Activated naive CD8-positive, alpha-beta T cell treated with anti-CD3 and anti-CD28 coated beads for 36 hours (primary cell): ENCODE measurements around the gene CEP170. TPM values are rescaled to one million over a fixed set of nuclear protein-coding genes. Genes with fewer than 3 reads are reported as not detected.
"Not testable (repeated sequence)": the region's sequence is repeated elsewhere in the genome, so short reads cannot be mapped to it uniquely, and the experiment has no call there.

Source experiments
- DNase-seq: peaks from one replicate; pipeline ENCODE4 v3.0.0; 2021
- H3K27ac Mint-ChIP-seq: one replicate; pipeline ENCODE4 v1.8.0; 2022; ENCODE audit warnings: mild to moderate bottlenecking, moderate library complexity, mixed read lengths
- H3K27me3 Mint-ChIP-seq: one replicate; pipeline ENCODE4 v1.8.0; 2022; ENCODE audit warnings: mild to moderate bottlenecking, mixed read lengths
- H3K36me3 Mint-ChIP-seq: one replicate; pipeline ENCODE4 v1.8.0; 2021; ENCODE audit warnings: mild to moderate bottlenecking, mixed read lengths
- H3K4me1 Mint-ChIP-seq: one replicate; pipeline ENCODE4 v1.8.0; 2021; ENCODE audit warnings: mixed read lengths
- H3K4me3 Mint-ChIP-seq: one replicate; pipeline ENCODE4 v1.8.0; 2022; ENCODE audit warnings: mild to moderate bottlenecking, moderate library complexity, mixed read lengths
- H3K9me3 Mint-ChIP-seq: one replicate; pipeline ENCODE4 v1.8.0; 2022; ENCODE audit warnings: mixed read lengths
- total RNA-seq, 2 experiments: library from RNA; stranded (reverse); gene quantifications; one replicate each; pipeline ENCODE4 v1.2.3, GENCODE V29; 2021

CEP170 gene
- total RNA-seq, 2 experiments from 2014 or later: 44.3 to 47.4 TPM

DNA sequence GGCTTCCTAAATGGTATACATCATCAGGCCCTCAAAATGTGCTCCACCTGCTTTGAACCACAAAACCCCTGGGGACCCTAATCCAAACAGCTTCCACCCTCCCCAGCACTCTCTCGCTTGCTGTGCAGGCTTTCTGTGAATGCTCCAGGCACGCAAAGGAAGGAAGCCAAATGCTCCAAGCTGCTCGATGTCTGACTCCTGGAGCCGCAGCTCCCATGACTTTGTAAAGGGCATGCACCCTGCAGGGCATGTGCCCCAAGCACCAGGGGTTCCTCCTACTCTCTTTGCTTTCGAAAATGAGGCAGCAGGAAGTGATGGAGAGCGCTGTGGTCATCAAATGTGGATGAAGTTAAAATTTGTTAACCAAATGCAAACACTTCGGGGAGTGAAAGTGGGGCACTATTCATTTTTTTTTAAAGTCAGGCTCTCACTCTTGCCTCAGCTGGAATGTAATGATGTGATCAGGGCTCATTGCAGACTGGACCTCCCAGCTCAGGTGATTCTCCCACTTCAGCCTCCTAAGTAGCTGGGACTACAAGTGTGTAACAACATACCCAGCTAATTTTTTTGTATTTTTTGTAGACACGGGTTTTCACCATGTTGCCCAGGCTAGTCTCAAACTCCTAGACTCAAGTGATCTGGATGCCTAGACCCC lies 140.9 kb downstream of the CEP170 start:
- not testable (repeated sequence) for H3K4me1 Mint-ChIP-seq, H3K4me3 Mint-ChIP-seq, DNase-seq, H3K36me3 Mint-ChIP-seq, H3K27me3 Mint-ChIP-seq, H3K9me3 Mint-ChIP-seq, H3K27ac Mint-ChIP-seq

DNA sequence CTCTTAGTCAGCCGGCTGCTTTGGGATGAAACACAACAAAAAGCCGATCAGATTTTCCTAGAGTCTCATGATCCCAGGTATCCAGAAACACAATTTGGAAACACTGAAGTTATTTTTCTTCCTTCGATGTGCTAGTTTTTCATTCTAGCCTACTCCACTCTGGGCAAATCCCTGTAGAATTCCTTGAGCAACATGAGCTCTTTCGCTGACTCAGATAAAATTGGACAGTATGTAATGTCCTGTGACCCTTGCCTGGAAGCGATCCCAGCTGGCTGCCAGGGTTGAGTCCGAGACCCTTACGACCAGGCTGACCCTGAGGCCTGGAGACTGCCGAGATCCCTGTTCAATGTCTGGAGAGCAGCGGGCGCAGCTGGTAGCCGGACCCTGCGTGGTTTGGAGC lies 147.9 kb downstream of the CEP170 start:
- H3K27ac Mint-ChIP-seq, H3K27me3 Mint-ChIP-seq, H3K4me3 Mint-ChIP-seq: not testable (repeated sequence)

DNA sequence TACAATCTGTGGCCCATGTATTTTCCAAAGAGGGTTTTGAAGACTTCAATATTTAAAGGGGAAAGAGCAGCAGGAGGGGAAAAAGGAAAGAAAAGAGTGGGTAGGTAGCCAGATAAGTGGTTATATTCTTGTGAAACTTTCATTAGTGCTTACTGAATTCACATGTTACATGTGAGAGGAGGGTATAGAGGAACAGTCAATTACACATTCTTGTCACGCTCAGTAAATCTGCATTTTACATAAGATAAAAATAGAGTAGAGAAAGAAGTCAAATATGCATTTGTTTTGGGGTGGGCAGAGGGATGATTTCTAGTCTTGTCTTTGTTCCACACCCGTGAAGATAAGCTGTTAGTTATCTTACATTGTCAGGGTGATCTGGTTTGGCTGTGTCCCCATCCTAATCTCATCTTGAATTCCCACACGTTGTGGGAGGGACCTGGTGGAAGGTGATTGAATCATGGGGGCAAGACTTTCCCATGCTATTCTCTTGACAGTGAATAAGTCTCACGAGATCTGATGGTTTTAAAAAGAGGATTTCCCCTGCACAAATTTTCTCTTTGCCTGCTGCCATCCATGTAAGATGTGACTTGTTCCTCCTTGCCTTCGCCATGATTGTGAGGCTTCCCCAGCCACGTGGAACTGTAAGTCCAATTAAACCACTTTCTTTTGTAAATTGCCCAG lies 149.3 kb downstream of the CEP170 start:
- H3K4me1 Mint-ChIP-seq, H3K36me3 Mint-ChIP-seq, H3K9me3 Mint-ChIP-seq, DNase-seq, H3K4me3 Mint-ChIP-seq, H3K27me3 Mint-ChIP-seq: not testable (repeated sequence)
- H3K27ac Mint-ChIP-seq: peak overlapping the region; percentile 55

More for the DNA sequence above, 147.9 kb downstream of the CEP170 start:
- H3K36me3 Mint-ChIP-seq, H3K4me1 Mint-ChIP-seq, H3K9me3 Mint-ChIP-seq, DNase-seq: not testable (repeated sequence)

DNA sequence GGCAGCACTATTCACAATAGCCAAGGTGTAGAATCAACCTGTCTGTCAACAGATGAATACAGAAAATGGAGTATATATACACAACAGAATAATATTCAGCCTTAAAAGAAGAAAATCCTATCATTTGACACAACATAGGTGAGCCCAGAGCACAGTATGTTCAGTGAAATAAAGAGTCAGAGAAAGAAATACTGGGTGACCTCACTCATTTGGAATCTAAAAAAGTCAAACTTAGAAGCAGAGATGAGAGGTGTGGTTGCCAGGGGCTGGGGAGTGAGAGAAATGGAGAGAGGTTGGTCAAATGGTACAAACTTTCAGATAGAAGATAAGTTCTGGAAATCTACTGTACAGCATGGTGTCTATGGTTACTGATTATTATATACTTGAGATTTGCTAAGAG lies 150.0 kb downstream of the CEP170 start:
- not testable (repeated sequence) for H3K9me3 Mint-ChIP-seq, H3K27me3 Mint-ChIP-seq, DNase-seq, H3K27ac Mint-ChIP-seq, H3K36me3 Mint-ChIP-seq, H3K4me1 Mint-ChIP-seq, H3K4me3 Mint-ChIP-seq

DNA sequence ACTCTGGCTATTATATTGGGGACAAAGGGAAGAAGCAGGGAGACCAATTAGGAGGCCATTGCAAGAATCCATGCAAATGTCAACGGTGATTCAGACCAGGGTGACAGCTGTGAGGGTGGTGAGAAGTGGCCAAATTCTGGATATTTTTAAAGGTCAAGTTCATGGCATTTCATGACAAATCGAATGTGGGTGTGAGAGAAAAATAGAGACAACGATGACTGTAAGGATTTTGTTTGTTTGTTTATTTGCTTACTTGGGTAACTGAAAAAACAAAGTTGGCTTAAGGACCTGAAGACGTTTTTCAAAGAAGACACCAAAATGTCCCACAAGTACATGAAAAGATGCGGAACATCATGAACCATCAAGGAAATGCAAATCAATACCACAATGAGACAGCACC lies 150.6 kb downstream of the CEP170 start:
- not testable (repeated sequence) for H3K4me1 Mint-ChIP-seq, H3K36me3 Mint-ChIP-seq, H3K9me3 Mint-ChIP-seq, H3K4me3 Mint-ChIP-seq, H3K27me3 Mint-ChIP-seq, H3K27ac Mint-ChIP-seq, DNase-seq

DNA sequence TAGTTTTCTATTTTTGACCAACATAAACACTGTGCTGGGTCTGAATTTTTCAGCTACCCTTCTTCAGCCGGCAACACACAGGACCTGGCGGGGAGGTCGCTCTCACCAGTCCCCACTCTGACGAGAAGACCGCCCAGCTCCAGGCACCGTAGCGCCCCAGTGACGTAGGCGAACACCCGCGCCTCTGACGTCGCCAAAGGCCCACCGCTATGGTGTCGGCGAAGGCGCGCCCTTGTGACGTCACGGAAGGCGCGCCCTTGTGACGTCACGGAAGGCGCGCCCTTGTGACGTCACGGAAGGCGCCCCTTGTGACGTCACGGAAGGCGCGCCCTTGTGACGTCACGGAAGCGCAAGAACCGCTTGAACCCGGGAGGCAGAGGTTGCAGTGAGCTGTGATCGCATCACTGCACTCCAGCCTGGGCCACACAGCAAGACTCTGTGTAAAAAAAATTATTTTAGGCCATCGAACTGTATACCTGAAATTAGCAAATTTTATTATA lies 153.5 kb downstream of the CEP170 start:
- not testable (repeated sequence) for H3K27me3 Mint-ChIP-seq, H3K9me3 Mint-ChIP-seq, H3K36me3 Mint-ChIP-seq, H3K4me1 Mint-ChIP-seq
- H3K27ac Mint-ChIP-seq: peak overlapping the region; percentile 86
- DNase-seq: peak; percentile 81
- H3K4me3 Mint-ChIP-seq: peak overlapping the region; percentile 83

DNA sequence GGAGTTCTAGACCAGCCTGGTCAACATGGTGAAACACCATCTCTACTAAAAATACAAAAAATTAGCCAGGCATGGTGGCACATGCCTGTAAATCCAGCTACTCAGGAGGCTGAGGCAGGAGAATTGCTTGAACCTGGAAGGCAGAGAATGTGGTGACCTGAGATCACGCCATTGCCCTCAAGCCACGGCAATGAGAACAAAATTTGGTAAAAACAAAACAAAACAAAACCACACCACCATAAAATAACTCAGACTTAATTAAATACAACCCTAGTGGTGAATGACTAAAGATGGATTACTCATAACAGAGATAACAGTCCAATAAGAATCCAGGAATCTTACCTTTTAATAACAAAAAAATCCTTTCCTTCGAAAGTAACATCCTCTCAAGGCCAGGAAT lies 167.7 kb downstream of the CEP170 start:
- H3K4me3 Mint-ChIP-seq, DNase-seq, H3K36me3 Mint-ChIP-seq, H3K9me3 Mint-ChIP-seq, H3K27ac Mint-ChIP-seq, H3K27me3 Mint-ChIP-seq, H3K4me1 Mint-ChIP-seq: not testable (repeated sequence)

Other genes starting within 250 kb of the CEP170 start
- 10 to 100 TPM; 24.2 to 24.7 TPM for gene SDCCAG8, start 760 bp upstream of the CEP170 start, total RNA-seq